KOPT-K1 (cell line): ENCODE results near the gene CAPN7.
A peak's percentile ranks its signal among the peaks of the same experiment; 100 is the strongest.
"Not testable (repeated sequence)": the region's sequence is repeated elsewhere in the genome, so short reads cannot be mapped to it uniquely, and the experiment has no call there.

ENCODE experiments used
- H3K27ac ChIP-seq: fragments of 200-600 bp; sonication (generic); 2 replicates; pipeline ENCODE4 v1.5.1; 2016; ENCODE audit warnings: antibody characterized with exemption, mild to moderate bottlenecking, low read depth, low read length; ENCODE audit not compliant: poor library complexity, severe bottlenecking
- H3K36me3 ChIP-seq: fragments of 200-600 bp; sonication (generic); 2 replicates; pipeline ENCODE4 v1.5.1; 2017; ENCODE audit warnings: antibody characterized with exemption, mild to moderate bottlenecking, low read length, moderate library complexity; ENCODE audit not compliant: insufficient read depth
- H3K9me3 ChIP-seq: fragments of 200-600 bp; sonication (generic); 2 replicates; pipeline ENCODE4 v1.5.1; 2017; ENCODE audit warnings: antibody characterized with exemption, low read length, mild to moderate bottlenecking; ENCODE audit not compliant: insufficient read depth, poor library complexity, severe bottlenecking

The CAPN7 gene

GRCh38 chr3:15205934-15206661 is at the start of gene CAPN7:
TSS of gene CAPN7 (plus strand) at chr3:15206246. CDS start at chr3:15206496, 250 bp downstream.
- peaks cover 22% of the 10 kb centered on the region for H3K36me3 ChIP-seq
- no peaks in the 10 kb centered on the region for H3K9me3 ChIP-seq
- H3K27ac ChIP-seq, result peak within 1 kb of the TSS; percentile 78

GRCh38 chr3:15157441-15157840 is 48.6 kb upstream of the CAPN7 start:
- H3K27ac ChIP-seq, result no peak overlapping the region

GRCh38 chr3:15159501-15160136 is 46.4 kb upstream of the CAPN7 start:
- H3K36me3 ChIP-seq, result no peaks in the 10 kb centered on the region

More at GRCh38 chr3:15157441-15157840, 48.6 kb upstream of the CAPN7 start:
- Histone ChIP-seq H3K9me3 (peaks cover 4% of the 10 kb centered on the region), H3K36me3 (no peaks in the 10 kb centered on the region)

GRCh38 chr3:15160662-15161061 is 45.4 kb upstream of the CAPN7 start:
- Histone ChIP-seq H3K9me3 (peaks cover 4% of the 10 kb centered on the region), H3K27ac (no peak overlapping the region)

More at GRCh38 chr3:15159501-15160136, 46.4 kb upstream of the CAPN7 start:
- Histone ChIP-seq H3K9me3 (peaks cover 4% of the 10 kb centered on the region), H3K27ac (no peak overlapping the region)

GRCh38 chr3:15161133-15161532 is 44.9 kb upstream of the CAPN7 start:
- Histone ChIP-seq H3K9me3 (peaks cover 4% of the 10 kb centered on the region), H3K36me3 (no peaks in the 10 kb centered on the region), H3K27ac (no peak overlapping the region)

More at GRCh38 chr3:15160662-15161061, 45.4 kb upstream of the CAPN7 start:
- no peaks in the 10 kb centered on the region for H3K36me3 ChIP-seq

GRCh38 chr3:15163656-15164055 is 42.4 kb upstream of the CAPN7 start:
- H3K27ac ChIP-seq, H3K36me3 ChIP-seq, H3K9me3 ChIP-seq: not testable (repeated sequence)

GRCh38 chr3:15164340-15164739 is 41.7 kb upstream of the CAPN7 start:
- Histone ChIP-seq H3K36me3 (no peaks in the 10 kb centered on the region), H3K9me3 (no peaks in the 10 kb centered on the region), H3K27ac (no peak overlapping the region)

GRCh38 chr3:15165061-15165460 is 41.0 kb upstream of the CAPN7 start:
- Histone ChIP-seq H3K27ac (no peak overlapping the region), H3K9me3 (no peaks in the 10 kb centered on the region), H3K36me3 (no peaks in the 10 kb centered on the region)

- not testable (repeated sequence) for H3K27ac ChIP-seq, H3K9me3 ChIP-seq, H3K36me3 ChIP-seq
Observed at GRCh38 chr3:15166391-15166790, 39.7 kb upstream of the CAPN7 start.

GRCh38 chr3:15171096-15171495 is 35.0 kb upstream of the CAPN7 start:
- Histone ChIP-seq H3K27ac (no peak overlapping the region), H3K36me3 (no peaks in the 10 kb centered on the region; the same call in 1 of the 2 replicates), H3K9me3 (no peaks in the 10 kb centered on the region)

GRCh38 chr3:15172806-15173205 is 33.2 kb upstream of the CAPN7 start:
- Histone ChIP-seq H3K36me3 (no peaks in the 10 kb centered on the region; the same call in 1 of the 2 replicates), H3K9me3 (no peaks in the 10 kb centered on the region), H3K27ac (no peak overlapping the region)

- Histone ChIP-seq H3K27ac (no peak overlapping the region), H3K9me3 (no peaks in the 10 kb centered on the region), H3K36me3 (no peaks in the 10 kb centered on the region; the same call in 1 of the 2 replicates)
Observed at GRCh38 chr3:15174953-15175352, 31.1 kb upstream of the CAPN7 start.

- Histone ChIP-seq H3K9me3 (no peaks in the 10 kb centered on the region), H3K27ac (no peak overlapping the region), H3K36me3 (no peaks in the 10 kb centered on the region; the same call in 1 of the 2 replicates)
Observed at GRCh38 chr3:15175605-15176004, 30.4 kb upstream of the CAPN7 start.

- Histone ChIP-seq H3K27ac (no peak overlapping the region), H3K9me3 (no peaks in the 10 kb centered on the region), H3K36me3 (no peaks in the 10 kb centered on the region)
Observed at GRCh38 chr3:15180042-15180611, 25.9 kb upstream of the CAPN7 start.

GRCh38 chr3:15181511-15181910 is 24.5 kb upstream of the CAPN7 start:
- Histone ChIP-seq H3K9me3 (no peaks in the 10 kb centered on the region), H3K36me3 (no peaks in the 10 kb centered on the region), H3K27ac (no peak overlapping the region)
